Measurements from ENCODE around the gene SEL1L2.
"Not testable (repeated sequence)": the region's sequence is repeated elsewhere in the genome, so short reads cannot be mapped to it uniquely, and the experiment has no call there.

SEL1L2 gene

GRCh38 chr20:13990465-13990864, at the start of gene SEL1L2:
TSS of gene SEL1L2 (minus strand) at chr20:13990614. CDS start at chr20:13990534, 80 bp downstream.
- H3K27me3 ChIP-seq (ENCODE audit: control insufficient read depth, insufficient read depth, low read length), result no peaks in the 10 kb centered on the region
- no peak within 1 kb of the TSS for H3K9ac ChIP-seq (ENCODE audit: low read depth, low read length)
- H3K4me3 ChIP-seq (ENCODE audit: low read depth, low read length), result no peak within 1 kb of the TSS
- H3K9me3 ChIP-seq (ENCODE audit: control insufficient read depth, insufficient read depth, low read length), result no peaks in the 10 kb centered on the region
- no peaks in the 10 kb centered on the region for H3K36me3 ChIP-seq (ENCODE audit: control insufficient read depth, insufficient read depth, low read length)
- no peaks in the 10 kb centered on the region for H3K4me1 ChIP-seq (ENCODE audit: control insufficient read depth, insufficient read depth, low read length)

DNA sequence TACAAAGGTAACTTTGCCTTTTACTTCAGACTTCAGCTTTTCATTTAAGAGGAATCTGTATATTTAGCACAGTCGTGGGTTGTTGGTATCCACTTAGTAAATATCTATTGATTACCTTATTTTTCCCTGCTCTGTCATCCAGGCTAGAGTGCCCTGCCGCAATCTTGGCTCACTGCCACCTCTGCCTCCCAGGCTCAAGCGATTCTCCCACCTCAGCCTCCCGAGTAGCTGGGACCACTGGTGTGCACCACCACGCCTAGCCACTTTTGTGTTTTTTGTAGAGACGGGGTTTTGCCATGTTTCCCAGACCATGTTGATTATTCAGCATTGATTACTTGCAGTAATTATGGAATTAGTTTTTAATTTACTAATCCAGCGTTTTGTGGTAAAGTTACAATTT, 46.2 kb upstream of the SEL1L2 start:
- no peak overlapping the region for H3K4me3 ChIP-seq (ENCODE audit: low read depth, low read length)
- H3K9ac ChIP-seq (ENCODE audit: low read depth, low read length), result no peak overlapping the region
- H3K9me3 ChIP-seq (ENCODE audit: control insufficient read depth, insufficient read depth, low read length), result no peaks in the 10 kb centered on the region
- no peaks in the 10 kb centered on the region for H3K27me3 ChIP-seq (ENCODE audit: control insufficient read depth, insufficient read depth, low read length)
- no peaks in the 10 kb centered on the region for H3K4me1 ChIP-seq (ENCODE audit: control insufficient read depth, insufficient read depth, low read length)
- H3K36me3 ChIP-seq (ENCODE audit: control insufficient read depth, insufficient read depth, low read length), result no peaks in the 10 kb centered on the region

DNA sequence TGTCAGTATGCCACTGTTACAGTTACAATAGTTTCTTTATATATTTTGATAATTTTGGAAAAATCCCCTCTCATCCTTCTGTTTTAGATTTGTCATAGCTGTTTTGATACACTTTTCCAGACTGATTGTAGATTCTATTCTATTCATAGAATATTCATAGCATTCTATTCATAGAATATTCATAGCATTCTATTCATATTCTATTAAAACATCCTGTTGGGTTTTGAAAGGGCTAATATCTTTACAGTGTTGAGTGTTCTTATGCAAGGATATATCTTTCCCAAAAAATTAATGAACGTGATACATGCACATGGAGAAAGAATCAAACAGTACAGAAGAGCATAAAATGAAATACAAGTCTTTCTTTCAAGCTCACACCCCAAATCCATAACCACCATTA, 42.9 kb upstream of the SEL1L2 start:
- Histone ChIP-seq H3K27me3 (ENCODE audit: control insufficient read depth, insufficient read depth, low read length) (no peaks in the 10 kb centered on the region), H3K9me3 (ENCODE audit: control insufficient read depth, insufficient read depth, low read length) (no peaks in the 10 kb centered on the region), H3K9ac (ENCODE audit: low read depth, low read length) (no peak overlapping the region), H3K4me3 (ENCODE audit: low read depth, low read length) (no peak overlapping the region), H3K36me3 (ENCODE audit: control insufficient read depth, insufficient read depth, low read length) (no peaks in the 10 kb centered on the region), H3K4me1 (ENCODE audit: control insufficient read depth, insufficient read depth, low read length) (no peaks in the 10 kb centered on the region)

DNA sequence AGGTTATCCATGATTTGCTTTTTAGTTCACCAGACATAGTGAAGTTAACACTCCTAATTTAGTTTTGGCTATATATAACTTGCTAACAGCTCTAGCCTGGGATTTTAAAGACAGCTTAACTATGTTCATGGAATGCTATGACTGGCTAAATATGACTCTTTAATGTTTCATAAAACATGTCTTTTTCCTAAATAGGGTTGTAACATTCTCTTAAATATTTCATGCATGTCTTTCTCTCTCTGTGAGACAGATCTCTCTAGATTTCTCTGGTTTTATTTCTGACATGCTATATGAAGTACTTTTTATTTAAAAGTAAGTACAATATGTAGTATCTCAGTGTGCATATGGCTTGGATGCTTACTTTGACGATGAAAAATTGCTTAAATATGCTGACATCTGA, 40.6 kb upstream of the SEL1L2 start:
- Histone ChIP-seq H3K9ac (ENCODE audit: low read depth, low read length) (no peak overlapping the region), H3K36me3 (ENCODE audit: control insufficient read depth, insufficient read depth, low read length) (no peaks in the 10 kb centered on the region), H3K4me3 (ENCODE audit: low read depth, low read length) (no peak overlapping the region), H3K4me1 (ENCODE audit: control insufficient read depth, insufficient read depth, low read length) (no peaks in the 10 kb centered on the region), H3K27me3 (ENCODE audit: control insufficient read depth, insufficient read depth, low read length) (no peaks in the 10 kb centered on the region), H3K9me3 (ENCODE audit: control insufficient read depth, insufficient read depth, low read length) (no peaks in the 10 kb centered on the region)

DNA sequence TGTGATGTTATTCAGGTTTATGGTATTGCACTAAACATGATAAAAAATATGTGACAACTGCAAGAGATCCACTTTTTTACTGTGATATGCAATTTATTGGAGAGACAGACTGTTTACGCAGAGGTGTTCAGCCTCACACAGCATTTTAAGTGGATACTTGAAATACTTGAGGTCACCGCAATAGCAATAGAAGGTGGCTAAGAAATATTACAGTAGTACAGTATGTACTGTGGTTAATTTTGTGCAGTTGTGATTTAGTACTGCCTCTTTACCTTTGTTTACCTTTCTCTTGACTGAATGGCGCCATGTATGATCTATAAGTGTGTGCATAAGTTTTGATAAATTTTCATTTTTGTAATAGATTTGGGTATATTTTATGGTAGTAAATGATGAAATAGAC, 22.3 kb upstream of the SEL1L2 start:
- no peaks in the 10 kb centered on the region for H3K36me3 ChIP-seq (ENCODE audit: control insufficient read depth, insufficient read depth, low read length)
- H3K9me3 ChIP-seq (ENCODE audit: control insufficient read depth, insufficient read depth, low read length), result no peaks in the 10 kb centered on the region
- no peaks in the 10 kb centered on the region for H3K27me3 ChIP-seq (ENCODE audit: control insufficient read depth, insufficient read depth, low read length)
- H3K9ac ChIP-seq (ENCODE audit: low read depth, low read length), result no peak overlapping the region
- no peak overlapping the region for H3K4me3 ChIP-seq (ENCODE audit: low read depth, low read length)
- H3K4me1 ChIP-seq (ENCODE audit: control insufficient read depth, insufficient read depth, low read length), result no peaks in the 10 kb centered on the region

GRCh38 chr20:14009208-14009607, 18.8 kb upstream of the SEL1L2 start:
- H3K36me3 ChIP-seq (ENCODE audit: control insufficient read depth, insufficient read depth, low read length), result no peaks in the 10 kb centered on the region
- H3K4me3 ChIP-seq (ENCODE audit: low read depth, low read length), result no peak overlapping the region

GRCh38 chr20:14005996-14006395, 15.6 kb upstream of the SEL1L2 start:
- H3K4me3 ChIP-seq (ENCODE audit: low read depth, low read length), result no peak overlapping the region
- H3K9ac ChIP-seq (ENCODE audit: low read depth, low read length), result no peak overlapping the region
- no peaks in the 10 kb centered on the region for H3K9me3 ChIP-seq (ENCODE audit: control insufficient read depth, insufficient read depth, low read length)
- H3K4me1 ChIP-seq (ENCODE audit: control insufficient read depth, insufficient read depth, low read length), result no peaks in the 10 kb centered on the region
- no peaks in the 10 kb centered on the region for H3K36me3 ChIP-seq (ENCODE audit: control insufficient read depth, insufficient read depth, low read length)
- no peaks in the 10 kb centered on the region for H3K27me3 ChIP-seq (ENCODE audit: control insufficient read depth, insufficient read depth, low read length)

More at GRCh38 chr20:14009208-14009607, 18.8 kb upstream of the SEL1L2 start:
- Histone ChIP-seq H3K9me3 (ENCODE audit: control insufficient read depth, insufficient read depth, low read length) (no peaks in the 10 kb centered on the region), H3K4me1 (ENCODE audit: control insufficient read depth, insufficient read depth, low read length) (no peaks in the 10 kb centered on the region), H3K9ac (ENCODE audit: low read depth, low read length) (no peak overlapping the region), H3K27me3 (ENCODE audit: control insufficient read depth, insufficient read depth, low read length) (no peaks in the 10 kb centered on the region)

GRCh38 chr20:14000917-14001316, 10.5 kb upstream of the SEL1L2 start:
- no peaks in the 10 kb centered on the region for H3K36me3 ChIP-seq (ENCODE audit: control insufficient read depth, insufficient read depth, low read length)
- no peaks in the 10 kb centered on the region for H3K9me3 ChIP-seq (ENCODE audit: control insufficient read depth, insufficient read depth, low read length)
- peaks cover 11% of the 10 kb centered on the region for H3K27me3 ChIP-seq (ENCODE audit: control insufficient read depth, insufficient read depth, low read length)
- H3K9ac ChIP-seq (ENCODE audit: low read depth, low read length), result no peak overlapping the region
- H3K4me3 ChIP-seq (ENCODE audit: low read depth, low read length), result no peak overlapping the region
- peaks cover 4% of the 10 kb centered on the region for H3K4me1 ChIP-seq (ENCODE audit: control insufficient read depth, insufficient read depth, low read length)

GRCh38 chr20:13996265-13996664, 5.9 kb upstream of the SEL1L2 start:
- H3K4me1 ChIP-seq (ENCODE audit: control insufficient read depth, insufficient read depth, low read length), result peaks cover 4% of the 10 kb centered on the region
- no peaks in the 10 kb centered on the region for H3K9me3 ChIP-seq (ENCODE audit: control insufficient read depth, insufficient read depth, low read length)
- peak overlapping the region; percentile 67 for H3K4me3 ChIP-seq (ENCODE audit: low read depth, low read length)
- H3K36me3 ChIP-seq (ENCODE audit: control insufficient read depth, insufficient read depth, low read length), result no peaks in the 10 kb centered on the region
- peaks cover 11% of the 10 kb centered on the region for H3K27me3 ChIP-seq (ENCODE audit: control insufficient read depth, insufficient read depth, low read length)
- peak overlapping the region; percentile 32 for H3K9ac ChIP-seq (ENCODE audit: low read depth, low read length)

- no peaks in the 10 kb centered on the region for H3K36me3 ChIP-seq (ENCODE audit: control insufficient read depth, insufficient read depth, low read length)
- peak overlapping the region; percentile 67 for H3K4me3 ChIP-seq (ENCODE audit: low read depth, low read length)
- H3K27me3 ChIP-seq (ENCODE audit: control insufficient read depth, insufficient read depth, low read length), result peaks cover 11% of the 10 kb centered on the region
- peak overlapping the region; percentile 32 for H3K9ac ChIP-seq (ENCODE audit: low read depth, low read length)
- H3K9me3 ChIP-seq (ENCODE audit: control insufficient read depth, insufficient read depth, low read length), result no peaks in the 10 kb centered on the region
- H3K4me1 ChIP-seq (ENCODE audit: control insufficient read depth, insufficient read depth, low read length), result peaks cover 4% of the 10 kb centered on the region
Observed at GRCh38 chr20:13995841-13996240, 5.4 kb upstream of the SEL1L2 start.

DNA sequence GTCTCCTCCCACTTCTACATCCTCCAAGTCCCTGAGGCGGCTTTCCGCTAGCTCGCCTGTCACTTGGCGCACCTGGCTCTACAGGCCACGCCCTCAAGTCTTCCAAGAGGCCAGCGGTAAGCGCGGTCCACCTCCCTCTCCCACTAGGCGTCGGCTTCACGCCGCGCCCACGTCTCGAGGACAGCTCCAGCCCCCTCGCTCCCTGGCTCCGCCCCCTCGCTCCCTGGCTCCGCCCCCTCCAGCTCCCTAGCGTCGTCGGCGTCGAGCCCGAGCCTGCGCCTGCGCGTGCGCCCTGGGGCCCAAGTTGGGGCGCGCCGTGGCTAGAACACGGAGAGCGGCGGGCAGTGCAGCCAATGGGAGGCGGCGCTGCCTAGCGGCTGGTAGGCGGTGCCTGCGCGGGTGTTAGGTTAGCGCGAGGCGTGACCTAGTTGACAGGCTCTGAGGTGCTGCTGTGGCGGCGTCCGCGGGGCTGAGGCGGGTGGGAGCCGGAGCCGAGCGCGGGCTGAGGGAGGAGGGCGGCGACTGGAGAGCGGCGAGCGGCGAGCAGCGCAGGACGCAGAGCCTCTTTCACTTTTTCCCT, 4.8 kb upstream of the SEL1L2 start, which contains the start of gene MACROD2:
TSS of gene MACROD2 (plus strand) at position 431 of the 580 bp plus-strand sequence.
- H3K4me3 ChIP-seq (ENCODE audit: low read depth, low read length), result peak within 1 kb of the TSS; percentile 67
- peak within 1 kb of the TSS; percentile 32 for H3K9ac ChIP-seq (ENCODE audit: low read depth, low read length)
- H3K36me3 ChIP-seq (ENCODE audit: control insufficient read depth, insufficient read depth, low read length), result no peaks in the 10 kb centered on the region
- H3K27me3 ChIP-seq (ENCODE audit: control insufficient read depth, insufficient read depth, low read length), result peaks cover 11% of the 10 kb centered on the region
- no peaks in the 10 kb centered on the region for H3K9me3 ChIP-seq (ENCODE audit: control insufficient read depth, insufficient read depth, low read length)
- H3K4me1 ChIP-seq (ENCODE audit: control insufficient read depth, insufficient read depth, low read length), result peaks cover 4% of the 10 kb centered on the region

DNA sequence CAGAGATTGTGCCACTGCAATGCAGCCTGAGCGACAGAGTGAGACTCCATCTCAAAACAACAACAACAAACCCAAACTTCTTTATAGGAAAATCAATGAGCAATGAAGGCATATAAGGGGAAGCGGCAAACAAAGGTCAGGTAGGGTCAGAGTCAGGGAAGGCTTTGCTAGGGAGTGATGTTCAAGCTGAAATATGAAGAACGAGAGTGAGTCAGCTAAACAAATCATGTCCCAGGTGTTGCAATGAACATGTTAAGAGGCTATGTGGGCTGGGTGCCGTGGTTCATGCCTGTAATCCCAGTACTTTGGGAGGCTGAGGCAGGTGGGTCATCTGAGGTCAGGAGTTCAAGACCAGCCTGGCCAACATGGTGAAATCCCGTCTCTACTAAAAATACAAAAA, 1.5 kb upstream of the SEL1L2 start:
- H3K9me3 ChIP-seq (ENCODE audit: control insufficient read depth, insufficient read depth, low read length); H3K27me3 ChIP-seq (ENCODE audit: control insufficient read depth, insufficient read depth, low read length); H3K9ac ChIP-seq (ENCODE audit: low read depth, low read length); H3K4me1 ChIP-seq (ENCODE audit: control insufficient read depth, insufficient read depth, low read length); H3K4me3 ChIP-seq (ENCODE audit: low read depth, low read length); H3K36me3 ChIP-seq (ENCODE audit: control insufficient read depth, insufficient read depth, low read length): not testable (repeated sequence)
